ENCODE results near the gene JAG1. TPM values are rescaled to one million over a fixed set of nuclear protein-coding genes. Genes with fewer than 3 reads are reported as not detected.
A peak's percentile ranks its signal among the peaks of the same experiment; 100 is the strongest.

JAG1 gene
- total RNA-seq, 2 donors from 2014 or later = 1.0 to 1.2 TPM

- peaks cover 30% of the 10 kb centered on the region for H3K4me1 Mint-ChIP-seq (ENCODE audit: low read depth)
- ATAC-seq (replicated peaks in 1 of 2) = no peak
- no peak overlapping the region for H3K27ac Mint-ChIP-seq
- H3K27me3 Mint-ChIP-seq (ENCODE audit: low read depth) = peaks cover 52% of the 10 kb centered on the region
- H3K36me3 Mint-ChIP-seq (ENCODE audit: insufficient read depth in 2 of 2) = no peaks in the 10 kb centered on the region
- no peak for DNase-seq
- H3K9me3 Mint-ChIP-seq = no peaks in the 10 kb centered on the region
- H3K4me3 Mint-ChIP-seq = peak overlapping the region; percentile 65 to 85
Measured at GRCh38 chr20:10670501-10671220, 3.1 kb downstream of the JAG1 start.

GRCh38 chr20:10669843-10670446 lies 3.9 kb downstream of the JAG1 start:
- Mint-ChIP-seq H3K9me3 (no peaks in the 10 kb centered on the region), H3K36me3 (ENCODE audit: insufficient read depth in 2 of 2) (no peaks in the 10 kb centered on the region), H3K27me3 (ENCODE audit: low read depth) (peaks cover 47% of the 10 kb centered on the region), H3K27ac (no peak overlapping the region), H3K4me1 (ENCODE audit: low read depth) (peaks cover 30% of the 10 kb centered on the region), H3K4me3 (peak overlapping the region in 1 of 2 donors; percentile 41)
- ATAC-seq (replicated peaks in 1 of 2) (no peak), DNase-seq (no peak)

GRCh38 chr20:10668677-10669368 lies 5.0 kb downstream of the JAG1 start:
- no peak overlapping the region for H3K4me3 Mint-ChIP-seq
- peaks cover 29% of the 10 kb centered on the region for H3K4me1 Mint-ChIP-seq (ENCODE audit: low read depth)
- no peak overlapping the region for H3K27ac Mint-ChIP-seq
- H3K36me3 Mint-ChIP-seq (ENCODE audit: insufficient read depth in 2 of 2) = no peaks in the 10 kb centered on the region
- H3K9me3 Mint-ChIP-seq = no peaks in the 10 kb centered on the region
- H3K27me3 Mint-ChIP-seq (ENCODE audit: low read depth) = peaks cover 50% of the 10 kb centered on the region
- ATAC-seq (replicated peaks in 1 of 2) (no peak), DNase-seq (no peak)

- Mint-ChIP-seq H3K9me3 (no peaks in the 10 kb centered on the region), H3K27ac (no peak overlapping the region), H3K4me3 (no peak overlapping the region), H3K36me3 (ENCODE audit: insufficient read depth in 2 of 2) (peaks cover 0 to 1% of the 10 kb centered on the region in 2 donors), H3K4me1 (ENCODE audit: low read depth) (peaks cover 22% of the 10 kb centered on the region), H3K27me3 (ENCODE audit: low read depth) (peaks cover 55% of the 10 kb centered on the region)
- DNase-seq (no peak), ATAC-seq (replicated peaks in 1 of 2) (no peak)
Measured at GRCh38 chr20:10667560-10668167, 6.1 kb downstream of the JAG1 start.

GRCh38 chr20:10667077-10667401 lies 6.8 kb downstream of the JAG1 start:
- Mint-ChIP-seq H3K27me3 (ENCODE audit: low read depth) (peaks cover 59% of the 10 kb centered on the region), H3K4me1 (ENCODE audit: low read depth) (peaks cover 16% of the 10 kb centered on the region), H3K9me3 (no peaks in the 10 kb centered on the region), H3K27ac (no peak overlapping the region), H3K4me3 (no peak overlapping the region), H3K36me3 (ENCODE audit: insufficient read depth in 2 of 2) (peaks cover 0 to 1% of the 10 kb centered on the region in 2 donors)
- ATAC-seq (replicated peaks in 1 of 2) (no peak), DNase-seq (no peak)

- ATAC-seq (replicated peaks in 1 of 2) (no peak), DNase-seq (no peak)
- peaks cover 63% of the 10 kb centered on the region for H3K27me3 Mint-ChIP-seq (ENCODE audit: low read depth)
- no peaks in the 10 kb centered on the region for H3K9me3 Mint-ChIP-seq
- H3K36me3 Mint-ChIP-seq (ENCODE audit: insufficient read depth in 2 of 2) = peaks cover 0 to 1% of the 10 kb centered on the region in 2 donors
- H3K27ac Mint-ChIP-seq = no peak overlapping the region
- peaks cover 13% of the 10 kb centered on the region for H3K4me1 Mint-ChIP-seq (ENCODE audit: low read depth)
- no peak overlapping the region for H3K4me3 Mint-ChIP-seq
Measured at GRCh38 chr20:10666221-10667076, 7.3 kb downstream of the JAG1 start.

- Mint-ChIP-seq H3K36me3 (ENCODE audit: insufficient read depth in 2 of 2) (peaks cover 0 to 1% of the 10 kb centered on the region in 2 donors), H3K27ac (no peak overlapping the region), H3K4me3 (no peak overlapping the region), H3K9me3 (no peaks in the 10 kb centered on the region), H3K27me3 (ENCODE audit: low read depth) (peaks cover 63% of the 10 kb centered on the region), H3K4me1 (ENCODE audit: low read depth) (peaks cover 6% of the 10 kb centered on the region)
- no peak for ATAC-seq (replicated peaks in 1 of 2)
- no peak for DNase-seq
Measured at GRCh38 chr20:10665791-10666190, 8.0 kb downstream of the JAG1 start.

GRCh38 chr20:10665027-10665561 lies 8.7 kb downstream of the JAG1 start:
- no peak overlapping the region for H3K27ac Mint-ChIP-seq
- H3K9me3 Mint-ChIP-seq = no peaks in the 10 kb centered on the region
- H3K4me1 Mint-ChIP-seq (ENCODE audit: low read depth) = no peaks in the 10 kb centered on the region
- DNase-seq (no peak), ATAC-seq (replicated peaks in 1 of 2) (no peak)
- H3K36me3 Mint-ChIP-seq (ENCODE audit: insufficient read depth in 2 of 2) = peaks cover 0 to 1% of the 10 kb centered on the region in 2 donors
- H3K4me3 Mint-ChIP-seq = no peak overlapping the region
- H3K27me3 Mint-ChIP-seq (ENCODE audit: low read depth) = peaks cover 63% of the 10 kb centered on the region

GRCh38 chr20:10663756-10664155 lies 10.0 kb downstream of the JAG1 start:
- Mint-ChIP-seq H3K27me3 (ENCODE audit: low read depth) (peaks cover 56% of the 10 kb centered on the region), H3K9me3 (no peaks in the 10 kb centered on the region), H3K4me3 (no peak overlapping the region), H3K36me3 (ENCODE audit: insufficient read depth in 2 of 2) (peaks cover 0 to 1% of the 10 kb centered on the region in 2 donors), H3K4me1 (ENCODE audit: low read depth) (no peaks in the 10 kb centered on the region), H3K27ac (no peak overlapping the region)
- ATAC-seq (replicated peaks in 1 of 2) = no peak
- DNase-seq = no peak

GRCh38 chr20:10662661-10663458 lies 10.9 kb downstream of the JAG1 start:
- H3K9me3 Mint-ChIP-seq = no peaks in the 10 kb centered on the region
- no peak overlapping the region for H3K27ac Mint-ChIP-seq
- no peak for DNase-seq
- ATAC-seq (replicated peaks in 1 of 2) = no peak
- no peak overlapping the region for H3K4me3 Mint-ChIP-seq
- H3K27me3 Mint-ChIP-seq (ENCODE audit: low read depth) = peaks cover 54% of the 10 kb centered on the region
- no peaks in the 10 kb centered on the region for H3K4me1 Mint-ChIP-seq (ENCODE audit: low read depth)
- H3K36me3 Mint-ChIP-seq (ENCODE audit: insufficient read depth in 2 of 2) = peaks cover 0 to 1% of the 10 kb centered on the region in 2 donors

GRCh38 chr20:10662151-10662550 lies 11.6 kb downstream of the JAG1 start:
- no peaks in the 10 kb centered on the region for H3K4me1 Mint-ChIP-seq (ENCODE audit: low read depth)
- ATAC-seq (replicated peaks in 1 of 2) (no peak), DNase-seq (no peak)
- H3K27ac Mint-ChIP-seq = no peak overlapping the region
- no peak overlapping the region for H3K4me3 Mint-ChIP-seq
- peaks cover 0 to 1% of the 10 kb centered on the region in 2 donors for H3K36me3 Mint-ChIP-seq (ENCODE audit: insufficient read depth in 2 of 2)
- peaks cover 59% of the 10 kb centered on the region for H3K27me3 Mint-ChIP-seq (ENCODE audit: low read depth)
- H3K9me3 Mint-ChIP-seq = no peaks in the 10 kb centered on the region

- H3K36me3 Mint-ChIP-seq (ENCODE audit: insufficient read depth in 2 of 2) = peaks cover 0 to 1% of the 10 kb centered on the region in 2 donors
Measured at GRCh38 chr20:10661261-10661660, 12.5 kb downstream of the JAG1 start.

More at GRCh38 chr20:10661261-10661660, 12.5 kb downstream of the JAG1 start:
- H3K4me3 Mint-ChIP-seq = no peak overlapping the region
- DNase-seq (no peak), ATAC-seq (replicated peaks in 1 of 2) (no peak)
- no peaks in the 10 kb centered on the region for H3K4me1 Mint-ChIP-seq (ENCODE audit: low read depth)
- no peak overlapping the region for H3K27ac Mint-ChIP-seq
- H3K9me3 Mint-ChIP-seq = no peaks in the 10 kb centered on the region
- H3K27me3 Mint-ChIP-seq (ENCODE audit: low read depth) = peaks cover 59% of the 10 kb centered on the region

All from activated T-cell treated with anti-CD3 and anti-CD28 coated beads, Interleukin-2, amount 50 U/mL, for 72 hours (primary cell).